ENCODE data around the gene TTBK1. TPM values are rescaled to one million over a fixed set of nuclear protein-coding genes. Genes with fewer than 3 reads are reported as not detected.
"Not testable (repeated sequence)": the region's sequence is repeated elsewhere in the genome, so short reads cannot be mapped to it uniquely, and the experiment has no call there.

Gene TTBK1
- total RNA-seq, 1 experiment from 2014 or later, result 0.68 TPM

DNA sequence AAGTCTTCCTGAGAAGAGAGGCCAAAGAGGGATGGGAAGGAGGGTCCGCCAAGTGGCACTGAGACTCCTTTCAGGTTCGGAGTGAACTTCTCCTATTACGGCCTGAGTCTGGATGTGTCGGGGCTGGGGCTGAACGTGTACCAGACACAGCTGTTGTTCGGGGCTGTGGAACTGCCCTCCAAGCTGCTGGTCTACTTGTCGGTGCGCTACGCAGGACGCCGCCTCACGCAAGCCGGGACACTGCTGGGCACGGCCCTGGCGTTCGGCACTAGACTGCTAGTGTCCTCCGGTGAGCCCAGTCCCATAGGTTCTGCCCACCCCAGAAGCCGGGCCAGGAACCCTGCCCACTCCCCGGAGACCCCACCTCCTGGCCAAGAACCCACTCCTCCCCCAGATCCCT lies 58.8 kb downstream of the TTBK1 start:
- no peak for DNase-seq (ENCODE audit: low spot score)
- TF ChIP-seq NR2C2 (CRISPR knock-in tag; IDR thresholded peaks at IDR 0.05) (no peak), ETV6 (CRISPR knock-in tag; IDR thresholded peaks at IDR 0.05) (no peak), NR1H2 (CRISPR knock-in tag; IDR thresholded peaks at IDR 0.05) (no peak), SOX15 (CRISPR knock-in tag; IDR thresholded peaks at IDR 0.05) (no peak), ZNF232 (CRISPR knock-in tag; IDR thresholded peaks at IDR 0.05) (no peak), SMAD4 (CRISPR knock-in tag; IDR thresholded peaks at IDR 0.05) (no peak)
- TF ChIP-seq, protein P1, sequence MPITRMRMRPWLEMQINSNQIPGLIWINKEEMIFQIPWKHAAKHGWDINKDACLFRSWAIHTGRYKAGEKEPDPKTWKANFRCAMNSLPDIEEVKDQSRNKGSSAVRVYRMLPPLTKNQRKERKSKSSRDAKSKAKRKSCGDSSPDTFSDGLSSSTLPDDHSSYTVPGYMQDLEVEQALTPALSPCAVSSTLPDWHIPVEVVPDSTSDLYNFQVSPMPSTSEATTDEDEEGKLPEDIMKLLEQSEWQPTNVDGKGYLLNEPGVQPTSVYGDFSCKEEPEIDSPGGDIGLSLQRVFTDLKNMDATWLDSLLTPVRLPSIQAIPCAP (CRISPR knock-in tag; IDR thresholded peaks at IDR 0.05), result no peak
- ChIA-PET POLR2A (no interaction called here), CTCF (interaction anchor here (1.0 to 1.2 kb wide), 2 partner anchors 15 to 125 kb away, joined by 3 to 4 read pairs; partner anchors contain the start of gene ABCC10)
- Mint-ChIP-seq H3K27me3 (ENCODE audit: low read depth) (no peaks in the 10 kb centered on the region), H3K9me3 (no peaks in the 10 kb centered on the region), H3K4me1 (peaks cover 18% of the 10 kb centered on the region), H3K27ac (no peak overlapping the region), H3K36me3 (peaks cover 5% of the 10 kb centered on the region), H3K4me3 (no peak overlapping the region)
- no peak for ATAC-seq

- H3K4me3 Mint-ChIP-seq; ATAC-seq; POLR2A ChIA-PET; DNase-seq (ENCODE audit: low spot score); H3K27ac Mint-ChIP-seq; H3K27me3 Mint-ChIP-seq (ENCODE audit: low read depth); H3K36me3 Mint-ChIP-seq; H3K9me3 Mint-ChIP-seq: not testable (repeated sequence)
- peaks cover 22% of the 10 kb centered on the region for H3K4me1 Mint-ChIP-seq
- CTCF ChIA-PET, result interaction anchor here (1.0 to 2.3 kb wide), 3 partner anchors 16 to 124 kb away, joined by 3 to 6 read pairs (median 4); partner anchors contain the start of gene ABCC10
Measured at GRCh38 chr6:43303006-43303405, 59.7 kb downstream of the TTBK1 start.

GRCh38 chr6:43303751-43304331 lies 60.6 kb downstream of the TTBK1 start:
- H3K9me3 Mint-ChIP-seq, result no peaks in the 10 kb centered on the region
- no peaks in the 10 kb centered on the region for H3K27me3 Mint-ChIP-seq (ENCODE audit: low read depth)
- H3K36me3 Mint-ChIP-seq, result peaks cover 5% of the 10 kb centered on the region
- POLR2A ChIA-PET, result no interaction called here
- H3K4me1 Mint-ChIP-seq, result peaks cover 22% of the 10 kb centered on the region
- CTCF ChIA-PET, result interaction anchor here (2.3 kb wide), 1 partner anchor 31 kb away, joined by 6 read pairs; no protein-coding TSS in a partner anchor
- ATAC-seq, result no peak
- DNase-seq (ENCODE audit: low spot score), result no peak
- no peak overlapping the region for H3K27ac Mint-ChIP-seq
- H3K4me3 Mint-ChIP-seq, result no peak overlapping the region
- TF ChIP-seq, protein P1 (CRISPR knock-in tag; IDR thresholded peaks at IDR 0.05), result no peak
- TF ChIP-seq, protein P2, sequence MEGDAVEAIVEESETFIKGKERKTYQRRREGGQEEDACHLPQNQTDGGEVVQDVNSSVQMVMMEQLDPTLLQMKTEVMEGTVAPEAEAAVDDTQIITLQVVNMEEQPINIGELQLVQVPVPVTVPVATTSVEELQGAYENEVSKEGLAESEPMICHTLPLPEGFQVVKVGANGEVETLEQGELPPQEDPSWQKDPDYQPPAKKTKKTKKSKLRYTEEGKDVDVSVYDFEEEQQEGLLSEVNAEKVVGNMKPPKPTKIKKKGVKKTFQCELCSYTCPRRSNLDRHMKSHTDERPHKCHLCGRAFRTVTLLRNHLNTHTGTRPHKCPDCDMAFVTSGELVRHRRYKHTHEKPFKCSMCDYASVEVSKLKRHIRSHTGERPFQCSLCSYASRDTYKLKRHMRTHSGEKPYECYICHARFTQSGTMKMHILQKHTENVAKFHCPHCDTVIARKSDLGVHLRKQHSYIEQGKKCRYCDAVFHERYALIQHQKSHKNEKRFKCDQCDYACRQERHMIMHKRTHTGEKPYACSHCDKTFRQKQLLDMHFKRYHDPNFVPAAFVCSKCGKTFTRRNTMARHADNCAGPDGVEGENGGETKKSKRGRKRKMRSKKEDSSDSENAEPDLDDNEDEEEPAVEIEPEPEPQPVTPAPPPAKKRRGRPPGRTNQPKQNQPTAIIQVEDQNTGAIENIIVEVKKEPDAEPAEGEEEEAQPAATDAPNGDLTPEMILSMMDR (IDR thresholded peaks at IDR 0.05), result no peak
- TF ChIP-seq FOXJ3 (CRISPR knock-in tag; IDR thresholded peaks at IDR 0.05; ENCODE audit: borderline replicate concordance), result no peak
- no peak for TF ChIP-seq ZNF138 (CRISPR knock-in tag; conservative IDR thresholded peaks at IDR 0.05)
- TF ChIP-seq JUN (CRISPR knock-in tag; IDR thresholded peaks at IDR 0.05), result no peak
- no peak for TF ChIP-seq ZNF532 (CRISPR knock-in tag; IDR thresholded peaks at IDR 0.05; ENCODE audit: borderline replicate concordance)
- no peak for TF ChIP-seq E2F1 (CRISPR knock-in tag; IDR thresholded peaks at IDR 0.05)
- TF ChIP-seq, protein P3, sequence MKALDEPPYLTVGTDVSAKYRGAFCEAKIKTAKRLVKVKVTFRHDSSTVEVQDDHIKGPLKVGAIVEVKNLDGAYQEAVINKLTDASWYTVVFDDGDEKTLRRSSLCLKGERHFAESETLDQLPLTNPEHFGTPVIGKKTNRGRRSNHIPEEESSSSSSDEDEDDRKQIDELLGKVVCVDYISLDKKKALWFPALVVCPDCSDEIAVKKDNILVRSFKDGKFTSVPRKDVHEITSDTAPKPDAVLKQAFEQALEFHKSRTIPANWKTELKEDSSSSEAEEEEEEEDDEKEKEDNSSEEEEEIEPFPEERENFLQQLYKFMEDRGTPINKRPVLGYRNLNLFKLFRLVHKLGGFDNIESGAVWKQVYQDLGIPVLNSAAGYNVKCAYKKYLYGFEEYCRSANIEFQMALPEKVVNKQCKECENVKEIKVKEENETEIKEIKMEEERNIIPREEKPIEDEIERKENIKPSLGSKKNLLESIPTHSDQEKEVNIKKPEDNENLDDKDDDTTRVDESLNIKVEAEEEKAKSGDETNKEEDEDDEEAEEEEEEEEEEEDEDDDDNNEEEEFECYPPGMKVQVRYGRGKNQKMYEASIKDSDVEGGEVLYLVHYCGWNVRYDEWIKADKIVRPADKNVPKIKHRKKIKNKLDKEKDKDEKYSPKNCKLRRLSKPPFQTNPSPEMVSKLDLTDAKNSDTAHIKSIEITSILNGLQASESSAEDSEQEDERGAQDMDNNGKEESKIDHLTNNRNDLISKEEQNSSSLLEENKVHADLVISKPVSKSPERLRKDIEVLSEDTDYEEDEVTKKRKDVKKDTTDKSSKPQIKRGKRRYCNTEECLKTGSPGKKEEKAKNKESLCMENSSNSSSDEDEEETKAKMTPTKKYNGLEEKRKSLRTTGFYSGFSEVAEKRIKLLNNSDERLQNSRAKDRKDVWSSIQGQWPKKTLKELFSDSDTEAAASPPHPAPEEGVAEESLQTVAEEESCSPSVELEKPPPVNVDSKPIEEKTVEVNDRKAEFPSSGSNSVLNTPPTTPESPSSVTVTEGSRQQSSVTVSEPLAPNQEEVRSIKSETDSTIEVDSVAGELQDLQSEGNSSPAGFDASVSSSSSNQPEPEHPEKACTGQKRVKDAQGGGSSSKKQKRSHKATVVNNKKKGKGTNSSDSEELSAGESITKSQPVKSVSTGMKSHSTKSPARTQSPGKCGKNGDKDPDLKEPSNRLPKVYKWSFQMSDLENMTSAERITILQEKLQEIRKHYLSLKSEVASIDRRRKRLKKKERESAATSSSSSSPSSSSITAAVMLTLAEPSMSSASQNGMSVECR (CRISPR knock-in tag; IDR thresholded peaks at IDR 0.05; ENCODE audit: borderline replicate concordance), result no peak
- TF ChIP-seq ATF2 (CRISPR knock-in tag; IDR thresholded peaks at IDR 0.05; ENCODE audit: borderline replicate concordance, low read depth), result no peak
- no peak for TF ChIP-seq ZNF317 (CRISPR knock-in tag; IDR thresholded peaks at IDR 0.05; ENCODE audit: borderline replicate concordance, low read depth)

Measured in WTC11 (cell line).